K562 (cell line): ENCODE measurements around the gene NECTIN2. TPM values are rescaled to one million over a fixed set of nuclear protein-coding genes. Genes with fewer than 3 reads are reported as not detected.
A peak's percentile ranks its signal among the peaks of the same experiment; 100 is the strongest.

Experiments
- ATAC-seq: fragments of 200-7000 bp; cut with Tn5 transposase; 3 replicates; pipeline ENCODE4 v1.9.1; 2020; ENCODE audit warnings: moderate library complexity
- BruUV-seq: library from RNA; stranded (reverse); fragments of 400-500 nt; replicated peaks from 2 replicates; lab custom pipeline; 2021; lab: Mats Ljungman, UMichigan
- CTCF ChIA-PET: fragments of 300-600 bp; formaldehyde crosslinking; extraction: SDS; loops from one replicate; lab custom pipeline; 2021; ENCODE audit warnings: low intra/inter-chr PET ratio; lab: Yijun Ruan, JAX
- POLR2A ChIA-PET: fragments of 300-600, 350-650 bp; sonication (Branson Sonifier 250); formaldehyde crosslinking; extraction: SDS; loops from one replicate; lab custom pipeline; 2021; ENCODE audit warnings: antibody characterized with exemption, inconsistent platforms; lab: Yijun Ruan, JAX
- DNase-seq, 4 experiments: peaks; one replicate each; pipeline versions ENCODE4 v3.0.0 to v3.0.0-alpha.2; 2011 to 2018; ENCODE audit warnings: low spot score in 3 of 4, mixed read lengths in 3 of 4; ENCODE audit errors: extremely low read depth in 1 of 4
- FAIRE-seq: peaks from 2 replicates; lab custom pipeline; 2011; peaks lifted over from hg19 to GRCh38; lab: Jason Lieb, UNC
- H2AFZ ChIP-seq: 2 replicates; pipeline ENCODE4 v1.6.0; 2011; ENCODE audit warnings: low read depth, low read length, control low read depth, inconsistent platforms
- H3K27ac ChIP-seq: fragments of 200-600 bp; 3 replicates; pipeline ENCODE4 v1.8.0; 2011; ENCODE audit warnings: low read depth, mild to moderate bottlenecking, control low read depth, inconsistent platforms, low read length, moderate library complexity, mixed read lengths; ENCODE audit errors: extremely low read depth
- H3K27me3 ChIP-seq, 2 experiments: fragments of 300-600 bp in 1 of 2; 2 replicates in 1 of 2; 3 replicates in 1 of 2; pipeline versions ENCODE4 v1.6.0 to v1.8.0; 2011; ENCODE audit warnings: inconsistent platforms in 2 of 2, low read length in 2 of 2, mild to moderate bottlenecking in 1 of 2, mixed read lengths in 1 of 2, moderate library complexity in 1 of 2; ENCODE audit not compliant: control insufficient read depth in 2 of 2, insufficient read depth in 2 of 2
- H3K36me3 ChIP-seq: fragments of 300-600 bp; 3 replicates; pipeline ENCODE4 v1.8.0; 2011; ENCODE audit warnings: mild to moderate bottlenecking, low read length, inconsistent platforms; ENCODE audit not compliant: control insufficient read depth, insufficient read depth
- H3K4me1 ChIP-seq, 2 experiments: fragments of 200-600 bp in 1 of 2; replicated peaks in 1 of 2; 2 replicates in 1 of 2; 3 replicates in 1 of 2; pipeline versions ENCODE4 v1.5.1 to v1.8.0; 2011; ENCODE audit warnings: inconsistent platforms in 2 of 2, low read length in 2 of 2, mild to moderate bottlenecking in 1 of 2, mixed read lengths in 1 of 2, moderate library complexity in 1 of 2; ENCODE audit not compliant: control insufficient read depth in 2 of 2, insufficient read depth in 2 of 2
- H3K4me2 ChIP-seq: 2 replicates; pipeline ENCODE4 v1.6.1; 2011; ENCODE audit warnings: low read length, control low read depth, inconsistent platforms, mixed read lengths; ENCODE audit not compliant: insufficient read depth
- H3K4me3 ChIP-seq: fragments of 200-600 bp; sonication (generic), shearing (Covaris generic); 2 replicates; pipeline ENCODE4 v1.5.1; 2016; ENCODE audit warnings: control low read depth, inconsistent platforms
- H3K79me2 ChIP-seq: fragments of 200-600 bp; 3 replicates; pipeline ENCODE4 v1.8.0; 2011; ENCODE audit warnings: low read length, inconsistent platforms; ENCODE audit not compliant: control insufficient read depth, insufficient read depth
- H3K9ac ChIP-seq, 2 experiments: 2 replicates each; pipeline versions ENCODE4 v1.6.0 to v1.6.1; 2011; ENCODE audit warnings: low read depth in 2 of 2, low read length in 2 of 2, control low read depth in 1 of 2, inconsistent platforms in 1 of 2, mild to moderate bottlenecking in 1 of 2, mixed read lengths in 1 of 2; ENCODE audit not compliant: insufficient read depth in 1 of 2
- H3K9me1 ChIP-seq: one replicate; pipeline ENCODE4 v1.6.0; 2011; ENCODE audit warnings: inconsistent platforms, mild to moderate bottlenecking, low read length, moderate library complexity; ENCODE audit not compliant: control insufficient read depth, insufficient read depth
- H3K9me3 ChIP-seq: replicated peaks from 2 replicates; pipeline ENCODE4 v1.5.1; 2011; ENCODE audit warnings: low read depth, low read length, inconsistent platforms; ENCODE audit not compliant: control insufficient read depth, insufficient read depth
- H4K20me1 ChIP-seq: replicated peaks from 2 replicates; pipeline ENCODE4 v1.6.1; 2011; ENCODE audit warnings: low read length, inconsistent platforms, mixed read lengths; ENCODE audit not compliant: control insufficient read depth, insufficient read depth
- CCNT2 ChIP-seq: IDR thresholded peaks from 2 replicates; pipeline ENCODE4 v1.6.1; 2011; ENCODE audit warnings: borderline replicate concordance, low read depth, mild to moderate bottlenecking, moderate library complexity, mixed read lengths, low read length; ENCODE audit not compliant: insufficient read length; ENCODE audit errors: extremely low read depth
- CREB1 ChIP-seq, 2 experiments: sonication (generic) in 1 of 2; formaldehyde crosslinking in 1 of 2; IDR thresholded peaks; 2 replicates each; pipeline versions ENCODE4 v1.6.1 to v1.8.0; 2012 to 2022; ENCODE audit warnings: inconsistent platforms in 1 of 2, mild to moderate bottlenecking in 1 of 2, missing genetic modification reagents in 1 of 2, moderate library complexity in 1 of 2
- ETV1 ChIP-seq: fragments of 450-650 bp; conservative IDR thresholded peaks from 2 replicates; pipeline ENCODE4 v1.6.1; 2016; ENCODE audit warnings: missing genetic modification characterization, control low read depth, low read depth, missing compliant biosample characterization
- EWSR1 ChIP-seq: fragments of 450-650 bp; IDR thresholded peaks from 2 replicates; pipeline ENCODE4 v1.6.1; 2018; ENCODE audit warnings: borderline replicate concordance, mild to moderate bottlenecking, low read depth, moderate library complexity; ENCODE audit not compliant: partially characterized antibody
- FUS ChIP-seq: fragments of 200-400 bp; formaldehyde crosslinking; optimal IDR thresholded peaks from 2 replicates; pipeline ENCODE3; 2017; ENCODE audit warnings: low read depth, low read length
- KDM5B ChIP-seq: fragments of 200-600 bp; sonication (generic); IDR thresholded peaks from 2 replicates; pipeline ENCODE4 v1.6.1; 2012; ENCODE audit warnings: low read depth, mild to moderate bottlenecking, moderate library complexity, low read length, control low read depth, inconsistent platforms; ENCODE audit not compliant: insufficient replicate concordance
- NCOR1 ChIP-seq: fragments of 450-650 bp; IDR thresholded peaks from 2 replicates; pipeline ENCODE4 v1.6.1; 2016; ENCODE audit warnings: mild to moderate bottlenecking, moderate library complexity
- NFRKB ChIP-seq: fragments of 450-650 bp; IDR thresholded peaks from 2 replicates; pipeline ENCODE4 v1.6.1; 2016; ENCODE audit warnings: low read depth
- PHB ChIP-seq: fragments of 250-450 bp; sonication (Bioruptor Pico); IDR thresholded peaks from 2 replicates; pipeline ENCODE4 v1.5.0; 2021
- RBFOX2 ChIP-seq: fragments of 200-400 bp; formaldehyde crosslinking; IDR thresholded peaks from 2 replicates; pipeline ENCODE4 v1.6.1; 2017; ENCODE audit warnings: low read depth, mild to moderate bottlenecking, low read length, moderate library complexity
- RNF2 ChIP-seq: sonication (generic); IDR thresholded peaks from 2 replicates; pipeline ENCODE4 v1.6.1; 2016
- SMARCB1 ChIP-seq: IDR thresholded peaks from 2 replicates; pipeline ENCODE4 v1.6.1; 2011; ENCODE audit warnings: improper control_type of control experiment, low read depth; ENCODE audit not compliant: insufficient read length
- VEZF1 ChIP-seq: fragments of 200-800 bp; sonication (Bioruptor generic); IDR thresholded peaks from 2 replicates; pipeline ENCODE4 v1.6.1; 2017; ENCODE audit warnings: missing genetic modification characterization, missing compliant biosample characterization
- ZNF24 ChIP-seq: fragments of 450-650 bp; IDR thresholded peaks from 2 replicates; pipeline ENCODE4 v1.6.1; 2016
- ZNF282 ChIP-seq: sonication (generic); formaldehyde crosslinking; IDR thresholded peaks from 2 replicates; pipeline ENCODE4 v1.8.1; 2023; ENCODE audit warnings: missing genetic modification reagents
- ZNF431 ChIP-seq: sonication (generic); formaldehyde crosslinking; IDR thresholded peaks from 2 replicates; pipeline ENCODE4 v1.8.0; 2022; ENCODE audit warnings: mild to moderate bottlenecking, missing genetic modification reagents
- ZNF639 ChIP-seq, 2 experiments: fragments of 200-800 bp in 1 of 2; sonication (Bioruptor generic) in 1 of 2; sonication (generic) in 1 of 2; formaldehyde crosslinking in 1 of 2; IDR thresholded peaks in 1 of 2; conservative IDR thresholded peaks in 1 of 2; 2 replicates each; pipeline versions ENCODE4 v1.5.0 to v1.6.1; 2016 to 2020; ENCODE audit warnings: missing compliant biosample characterization in 1 of 2, missing genetic modification characterization in 1 of 2, missing genetic modification reagents in 1 of 2
- ZNF780A ChIP-seq: fragments of 250-450 bp; sonication (Bioruptor Pico); IDR thresholded peaks from 2 replicates; pipeline ENCODE4 v1.5.0; 2021; ENCODE audit warnings: mild to moderate bottlenecking
- ZZZ3 ChIP-seq: fragments of 450-650 bp; IDR thresholded peaks from 2 replicates; pipeline ENCODE4 v1.6.1; 2016; ENCODE audit warnings: antibody characterized with exemption, mild to moderate bottlenecking, moderate library complexity
- WGBS: fragments of 100-300 bp; shearing (Covaris generic); methylation state at CpG from one replicate; pipeline ENCODE4 v1.1.6; 2016; ENCODE audit warnings: low coverage, mixed read lengths; ENCODE audit not compliant: insufficient coverage; ENCODE audit errors: missing lambda C conversion rate; 5-methylcytosine and 5-hydroxymethylcytosine counted together
- in situ Hi-C: fragments of 300-500 bp; cut with MboI; formaldehyde crosslinking; loops from 4 replicates; pipeline ENCODE4 v1.15.0; 2018; ENCODE audit warnings: inconsistent platforms, mixed read lengths
- intact Hi-C: fragments of 100-400 bp; cut with micrococcal nuclease; formaldehyde crosslinking; loops from 2 replicates; pipeline ENCODE4 v1.14.2; 2022
- polyA plus RNA-seq, 8 experiments: library from polyadenylated mRNA; depleted of rRNA in 4 of 8; stranded (reverse) in 5 of 8; unstranded in 3 of 8; fragments of >200 nt; fragmentation: Nextera tagmentation in 2 of 8; fragmentation: Illumina TruSeq in 1 of 8; extraction: Ambion mirVana in 2 of 8; extraction: Trizol in 1 of 8; gene quantifications; 2 replicates each; pipeline versions ENCODE4 v1.2.1 to v1.2.3, GENCODE V29; 2011 to 2014; ENCODE audit warnings: inconsistent platforms in 1 of 8, missing spikeins in 1 of 8
- total RNA-seq, 7 experiments: library from RNA; depleted of rRNA in 6 of 7; stranded (reverse); fragments of >200 nt in 6 of 7; fragmentation: Illumina TruSeq in 2 of 7; extraction: Trizol in 2 of 7; gene quantifications; 2 replicates each; pipeline versions ENCODE4 v1.2.1 to v1.2.3, GENCODE V29; 2011 to 2021; ENCODE audit warnings: low replicate concordance in 1 of 7

The NECTIN2 gene
- total and polyA plus RNA-seq, 9 of the 15 experiments (the other 6 are each of a cell fraction or from before 2014, with no cell fraction given), result 3.9 to 94.9 (median 34.9) TPM

- Histone ChIP-seq H3K27ac (no peak within 1 kb of the TSS), H3K9ac (peak within 1 kb of the TSS; percentile 34 to 87; a peak in 3 of 4 replicates), H3K36me3 (no peaks in the 10 kb centered on the region), H3K27me3 (peaks cover 12 to 29% of the 10 kb centered on the region in 2 experiments; a peak in 4 of 5 replicates), H3K9me3 (no peaks in the 10 kb centered on the region), H2AFZ (peak within 1 kb of the TSS; percentile 79), H3K9me1 (no peaks in the 10 kb centered on the region), H4K20me1 (no peaks in the 10 kb centered on the region), H3K4me3 (peak within 1 kb of the TSS; percentile 24), H3K4me1 (peaks cover 10 to 28% of the 10 kb centered on the region in 2 experiments; a peak in 4 of 5 replicates), H3K79me2 (no peaks in the 10 kb centered on the region), H3K4me2 (peak within 1 kb of the TSS; percentile 69)
- intact Hi-C loops (loop anchor here (1.0 kb wide), 1 partner anchor 24 kb away; no protein-coding TSS in a partner anchor), in situ Hi-C loops (no loop called here)
- peak; percentile 58 to 98 (median 94) for DNase-seq
- peak; percentile 84 for ATAC-seq
- POLR2A ChIA-PET, result interaction anchor here (0.6 kb wide), 1 partner anchor 34 kb away, joined by 3 read pairs; no protein-coding TSS in a partner anchor
- 8% methylated on average over 34 of the region's 59 CpGs for WGBS
- CTCF ChIA-PET, result interaction anchor here (0.7 to 1.0 kb wide), 2 partner anchors 37 to 85 kb away, joined by 4 to 6 read pairs; no protein-coding TSS in a partner anchor
- no TSS peak for BruUV-seq
- peak; percentile 29 for FAIRE-seq
- TF ChIP-seq NFRKB (no peak), CCNT2 (peak; percentile 22), VEZF1 (CRISPR knock-in tag) (peak; percentile 94), RBFOX2 (peak; percentile 35; the same call in 1 of the 2 replicates), KDM5B (peak; percentile 50), ZNF639 (CRISPR knock-in tag; conservative IDR thresholded peaks at IDR 0.05 in 1 of 2, IDR thresholded peaks at IDR 0.05 in 1 of 2) (no peak), NCOR1 (no peak), SMARCB1 (no peak), ZNF780A (CRISPR knock-in tag) (no peak), CREB1 (IDR thresholded peaks at IDR 0.05) (no peak), CREB1 (CRISPR knock-in tag; IDR thresholded peaks at IDR 0.05) (no peak), PHB (0 out of 2 replicates have a peak, but pooled peaks have one; percentile 27), FUS (no peak), ETV1 (no peak), ZNF431 (no peak), ZZZ3 (no peak), RNF2 (no peak), ZNF282 (CRISPR knock-in tag) (no peak), EWSR1 (no peak), ZNF24 (no peak)
These were observed 37.4 kb upstream of the NECTIN2 start, which contains the start of gene BCAM for GRCh38 chr19:44808463-44809371. Gene BCAM, plus strand, starts transcription at chr19:44809103. Its CDS starts 22 bp downstream, at chr19:44809125.
